ENCODE measurements around the gene VAT1. TPM values are rescaled to one million over a fixed set of nuclear protein-coding genes. Genes with fewer than 3 reads are reported as not detected.
"Not testable (repeated sequence)": the region's sequence is repeated elsewhere in the genome, so short reads cannot be mapped to it uniquely, and the experiment has no call there.

VAT1 gene
- polyA plus RNA-seq, 1 of the 3 experiments (the other 2 are of a cell fraction): 170 TPM

DNA sequence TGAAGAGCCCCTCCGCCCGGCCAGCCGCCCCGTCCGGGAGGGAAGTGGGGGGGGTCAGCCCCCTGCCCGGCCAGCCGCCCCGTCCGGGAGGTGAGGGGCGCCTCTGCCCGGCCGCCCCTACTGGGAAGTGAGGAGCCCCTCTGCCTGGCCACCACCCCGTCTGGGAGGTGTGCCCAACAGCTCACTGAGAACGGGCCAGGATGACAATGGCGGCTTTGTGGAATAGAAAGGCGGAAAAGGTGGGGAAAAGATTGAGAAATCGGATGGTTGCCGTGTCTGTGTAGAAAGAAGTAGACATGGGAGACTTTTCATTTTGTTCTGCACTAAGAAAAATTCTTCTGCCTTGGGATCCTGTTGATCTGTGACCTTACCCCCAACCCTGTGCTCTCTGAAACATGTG lies 48.9 kb downstream of the VAT1 start:
- H3K79me2 ChIP-seq (ENCODE audit: insufficient read depth); CTCF ChIA-PET; H3K4me3 ChIP-seq (ENCODE audit: low read depth in 2 of 2, low read length in 1 of 2); H3K27ac ChIP-seq (ENCODE audit: low read depth in 2 of 2, low read length in 1 of 2); H3K9me3 ChIP-seq; H3K9me2 ChIP-seq; H3K27me3 ChIP-seq (ENCODE audit: insufficient read depth); H3K4me2 ChIP-seq; H3K36me3 ChIP-seq (replicated peaks in 1 of 2; ENCODE audit: control insufficient read depth in 1 of 2, insufficient read depth in 2 of 2, low read length in 1 of 2); H3F3A ChIP-seq (replicated peaks; ENCODE audit: insufficient read depth); DNase-seq; H4K20me1 ChIP-seq (ENCODE audit: insufficient read depth); H3K9ac ChIP-seq; H2AFZ ChIP-seq (ENCODE audit: low read depth); H3K4me1 ChIP-seq (ENCODE audit: control insufficient read depth in 1 of 2, insufficient read depth in 2 of 2, low read depth in 1 of 2, low read length in 1 of 2): not testable (repeated sequence)
- POLR2A ChIA-PET: interaction anchor here (0.6 kb wide), 1 partner anchor 200 kb away, joined by 3 read pairs; the partner anchor contains the start of gene VPS25
- 65% methylated on average over 6 of the region's 18 CpGs for WGBS (ENCODE audit: low lambda C conversion rate)

DNA sequence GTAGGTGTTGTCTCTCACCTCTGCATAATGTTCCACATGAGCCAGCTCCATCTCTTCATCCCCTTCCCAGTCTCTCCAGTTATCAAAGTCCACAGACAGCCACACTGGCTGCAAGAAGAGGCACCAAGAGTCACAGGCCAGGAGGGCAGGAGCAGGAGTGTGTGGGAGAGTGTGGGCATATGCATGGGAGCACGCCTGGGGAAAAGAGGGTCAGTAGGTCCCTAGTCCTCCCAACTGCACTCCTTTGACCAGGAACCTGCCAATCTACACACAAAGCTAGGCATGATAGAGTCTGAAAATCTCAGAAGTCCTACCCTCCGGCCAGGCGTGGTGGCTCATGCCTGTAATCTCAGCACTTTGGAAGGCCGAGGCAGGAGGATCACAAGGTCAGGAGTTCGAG lies 50.6 kb downstream of the VAT1 start:
- POLR2A ChIA-PET: no interaction called here

More for the DNA sequence above, 50.6 kb downstream of the VAT1 start:
- Histone ChIP-seq H3K27me3 (ENCODE audit: insufficient read depth) (no peaks in the 10 kb centered on the region), H3K36me3 (replicated peaks in 1 of 2; ENCODE audit: control insufficient read depth in 1 of 2, insufficient read depth in 2 of 2, low read length in 1 of 2) (no peaks in the 10 kb centered on the region), H3K79me2 (ENCODE audit: insufficient read depth) (no peaks in the 10 kb centered on the region), H3K9me3 (no peaks in the 10 kb centered on the region), H3K9me2 (no peaks in the 10 kb centered on the region), H2AFZ (ENCODE audit: low read depth) (no peak overlapping the region), H3K9ac (no peak overlapping the region), H4K20me1 (ENCODE audit: insufficient read depth) (no peaks in the 10 kb centered on the region), H3K4me2 (no peak overlapping the region), H3K4me1 (ENCODE audit: control insufficient read depth in 1 of 2, insufficient read depth in 2 of 2, low read depth in 1 of 2, low read length in 1 of 2) (no peaks in the 10 kb centered on the region), H3F3A (replicated peaks; ENCODE audit: insufficient read depth) (peaks cover 13% of the 10 kb centered on the region), H3K27ac (ENCODE audit: low read depth in 2 of 2, low read length in 1 of 2) (no peak overlapping the region), H3K4me3 (ENCODE audit: low read depth in 2 of 2, low read length in 1 of 2) (no peak overlapping the region)
- CTCF ChIA-PET: no interaction called here
- no peak for DNase-seq
- WGBS (ENCODE audit: low lambda C conversion rate): 75% methylated on average over 5 of the region's 5 CpGs
- TF ChIP-seq JUND (IDR thresholded peaks at IDR 0.05) (no peak), RCOR1 (IDR thresholded peaks at IDR 0.05; ENCODE audit: low read length) (no peak), ELF1 (IDR thresholded peaks at IDR 0.05) (no peak), MEF2A (IDR thresholded peaks at IDR 0.05; ENCODE audit: borderline replicate concordance, low read depth) (no peak), YY1 (IDR thresholded peaks at IDR 0.05; ENCODE audit: low read depth) (no peak), TAF1 (IDR thresholded peaks at IDR 0.05; ENCODE audit: borderline replicate concordance, low read depth, low read length) (no peak), RAD21 (IDR thresholded peaks at IDR 0.05; ENCODE audit: low read length) (no peak), CHD2 (IDR thresholded peaks at IDR 0.05; ENCODE audit: low read length, partially characterized antibody) (no peak), FOXM1 (IDR thresholded peaks at IDR 0.05; ENCODE audit: low read depth) (no peak), SMC3 (IDR thresholded peaks at IDR 0.05; ENCODE audit: low read depth, low read length) (no peak), RFX5 (IDR thresholded peaks at IDR 0.05; ENCODE audit: low read length) (no peak), POLR2AphosphoS5 (IDR thresholded peaks at IDR 0.05; ENCODE audit: low read depth, low read length) (no peak), TEAD4 (IDR thresholded peaks at IDR 0.05; ENCODE audit: borderline replicate concordance, insufficient read depth) (no peak), EZH2phosphoT487 (IDR thresholded peaks at IDR 0.05; ENCODE audit: borderline replicate concordance, low read depth) (no peak)
- TF ChIP-seq, protein P1, sequence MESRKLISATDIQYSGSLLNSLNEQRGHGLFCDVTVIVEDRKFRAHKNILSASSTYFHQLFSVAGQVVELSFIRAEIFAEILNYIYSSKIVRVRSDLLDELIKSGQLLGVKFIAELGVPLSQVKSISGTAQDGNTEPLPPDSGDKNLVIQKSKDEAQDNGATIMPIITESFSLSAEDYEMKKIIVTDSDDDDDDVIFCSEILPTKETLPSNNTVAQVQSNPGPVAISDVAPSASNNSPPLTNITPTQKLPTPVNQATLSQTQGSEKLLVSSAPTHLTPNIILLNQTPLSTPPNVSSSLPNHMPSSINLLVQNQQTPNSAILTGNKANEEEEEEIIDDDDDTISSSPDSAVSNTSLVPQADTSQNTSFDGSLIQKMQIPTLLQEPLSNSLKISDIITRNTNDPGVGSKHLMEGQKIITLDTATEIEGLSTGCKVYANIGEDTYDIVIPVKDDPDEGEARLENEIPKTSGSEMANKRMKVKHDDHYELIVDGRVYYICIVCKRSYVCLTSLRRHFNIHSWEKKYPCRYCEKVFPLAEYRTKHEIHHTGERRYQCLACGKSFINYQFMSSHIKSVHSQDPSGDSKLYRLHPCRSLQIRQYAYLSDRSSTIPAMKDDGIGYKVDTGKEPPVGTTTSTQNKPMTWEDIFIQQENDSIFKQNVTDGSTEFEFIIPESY (IDR thresholded peaks at IDR 0.05; ENCODE audit: borderline replicate concordance, low read depth): no peak
- TF ChIP-seq, protein P2, sequence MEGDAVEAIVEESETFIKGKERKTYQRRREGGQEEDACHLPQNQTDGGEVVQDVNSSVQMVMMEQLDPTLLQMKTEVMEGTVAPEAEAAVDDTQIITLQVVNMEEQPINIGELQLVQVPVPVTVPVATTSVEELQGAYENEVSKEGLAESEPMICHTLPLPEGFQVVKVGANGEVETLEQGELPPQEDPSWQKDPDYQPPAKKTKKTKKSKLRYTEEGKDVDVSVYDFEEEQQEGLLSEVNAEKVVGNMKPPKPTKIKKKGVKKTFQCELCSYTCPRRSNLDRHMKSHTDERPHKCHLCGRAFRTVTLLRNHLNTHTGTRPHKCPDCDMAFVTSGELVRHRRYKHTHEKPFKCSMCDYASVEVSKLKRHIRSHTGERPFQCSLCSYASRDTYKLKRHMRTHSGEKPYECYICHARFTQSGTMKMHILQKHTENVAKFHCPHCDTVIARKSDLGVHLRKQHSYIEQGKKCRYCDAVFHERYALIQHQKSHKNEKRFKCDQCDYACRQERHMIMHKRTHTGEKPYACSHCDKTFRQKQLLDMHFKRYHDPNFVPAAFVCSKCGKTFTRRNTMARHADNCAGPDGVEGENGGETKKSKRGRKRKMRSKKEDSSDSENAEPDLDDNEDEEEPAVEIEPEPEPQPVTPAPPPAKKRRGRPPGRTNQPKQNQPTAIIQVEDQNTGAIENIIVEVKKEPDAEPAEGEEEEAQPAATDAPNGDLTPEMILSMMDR (IDR thresholded peaks at IDR 0.05): no peak
- TF ChIP-seq, protein P3, sequence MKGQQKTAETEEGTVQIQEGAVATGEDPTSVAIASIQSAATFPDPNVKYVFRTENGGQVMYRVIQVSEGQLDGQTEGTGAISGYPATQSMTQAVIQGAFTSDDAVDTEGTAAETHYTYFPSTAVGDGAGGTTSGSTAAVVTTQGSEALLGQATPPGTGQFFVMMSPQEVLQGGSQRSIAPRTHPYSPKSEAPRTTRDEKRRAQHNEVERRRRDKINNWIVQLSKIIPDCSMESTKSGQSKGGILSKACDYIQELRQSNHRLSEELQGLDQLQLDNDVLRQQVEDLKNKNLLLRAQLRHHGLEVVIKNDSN (IDR thresholded peaks at IDR 0.05; ENCODE audit: borderline replicate concordance, low read depth): no peak
- TF ChIP-seq, protein P4, sequence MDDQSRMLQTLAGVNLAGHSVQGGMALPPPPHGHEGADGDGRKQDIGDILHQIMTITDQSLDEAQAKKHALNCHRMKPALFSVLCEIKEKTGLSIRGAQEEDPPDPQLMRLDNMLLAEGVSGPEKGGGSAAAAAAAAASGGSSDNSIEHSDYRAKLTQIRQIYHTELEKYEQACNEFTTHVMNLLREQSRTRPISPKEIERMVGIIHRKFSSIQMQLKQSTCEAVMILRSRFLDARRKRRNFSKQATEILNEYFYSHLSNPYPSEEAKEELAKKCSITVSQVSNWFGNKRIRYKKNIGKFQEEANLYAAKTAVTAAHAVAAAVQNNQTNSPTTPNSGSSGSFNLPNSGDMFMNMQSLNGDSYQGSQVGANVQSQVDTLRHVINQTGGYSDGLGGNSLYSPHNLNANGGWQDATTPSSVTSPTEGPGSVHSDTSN (IDR thresholded peaks at IDR 0.05): no peak

Data from SK-N-SH (cell line).